NCI-H82 (cell line): ENCODE results near the gene RASIP1.
A peak's percentile ranks its signal among the peaks of the same experiment; 100 is the strongest.

Experiments used
- DNase-seq: peaks from one replicate; lab custom pipeline; 2025; lab: John Stamatoyannopoulos, UW

Gene RASIP1

DNA sequence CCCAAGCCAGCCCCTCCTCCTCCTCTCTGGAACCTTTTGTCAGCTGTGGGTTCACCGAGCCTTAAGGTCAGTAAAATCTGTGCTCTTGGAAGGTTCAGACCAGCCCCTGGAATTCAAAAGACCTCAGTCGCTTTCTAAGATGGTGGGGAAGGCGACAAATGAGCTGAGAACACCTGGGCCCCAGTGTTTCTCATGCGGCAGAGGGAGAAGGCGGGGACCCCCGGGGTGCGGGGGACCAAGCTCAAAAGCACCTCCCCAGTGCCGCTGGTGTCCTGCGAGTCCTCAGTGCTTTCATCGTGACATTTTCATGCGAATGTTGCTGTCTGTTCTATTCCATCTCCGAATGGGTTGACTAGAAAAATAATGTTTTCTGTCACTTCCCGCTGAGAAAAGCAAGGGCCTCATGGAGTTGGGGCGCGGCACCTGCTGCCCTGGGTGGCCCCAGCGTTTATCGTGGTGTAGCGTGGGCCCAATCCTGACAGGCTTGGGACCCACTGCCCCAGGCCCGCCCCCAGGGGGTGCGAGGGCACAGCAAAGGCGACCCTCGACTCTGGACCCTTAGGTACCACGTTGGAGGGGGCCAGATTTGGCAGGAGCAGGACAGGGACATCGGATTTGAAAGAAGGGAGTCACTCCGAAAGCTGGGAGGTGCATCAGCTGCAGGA, 66.8 kb downstream of the RASIP1 start:
- no peak for DNase-seq

GRCh38 chr19:48672994-48673393, 67.4 kb downstream of the RASIP1 start, which contains the start of gene NTN5:
Gene NTN5 (minus strand): TSS chr19:48673017. CDS start chr19:48670986, 2,031 bp downstream.
- no peak for DNase-seq

DNA sequence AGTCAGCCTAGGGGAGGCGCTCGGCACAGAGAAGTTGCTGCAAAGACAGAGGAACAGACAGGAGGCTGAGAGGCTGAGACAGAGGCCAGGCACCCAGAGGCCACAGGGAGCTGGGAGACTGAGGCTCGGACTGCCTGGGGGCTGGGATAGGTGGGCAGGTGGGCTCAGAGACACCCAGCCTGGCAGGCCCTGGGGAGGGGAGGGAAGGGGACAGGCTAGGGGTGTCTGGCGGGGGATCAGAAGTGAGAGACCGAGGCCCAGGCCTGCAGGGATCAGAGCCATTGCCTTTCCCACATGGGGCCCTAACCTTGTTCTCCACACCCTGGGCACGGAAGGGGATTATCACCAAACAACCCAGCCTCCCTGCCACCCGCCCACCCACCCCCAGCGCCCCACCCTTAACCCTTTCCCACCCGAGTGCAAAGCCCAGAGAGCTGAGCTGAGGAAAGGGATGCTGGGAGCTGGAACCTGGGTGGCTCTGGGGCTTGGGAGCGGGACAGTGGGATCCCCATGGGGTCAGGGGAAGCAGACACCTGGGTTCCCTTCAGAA, 68.9 kb downstream of the RASIP1 start:
- peak; percentile 36 for DNase-seq

DNA sequence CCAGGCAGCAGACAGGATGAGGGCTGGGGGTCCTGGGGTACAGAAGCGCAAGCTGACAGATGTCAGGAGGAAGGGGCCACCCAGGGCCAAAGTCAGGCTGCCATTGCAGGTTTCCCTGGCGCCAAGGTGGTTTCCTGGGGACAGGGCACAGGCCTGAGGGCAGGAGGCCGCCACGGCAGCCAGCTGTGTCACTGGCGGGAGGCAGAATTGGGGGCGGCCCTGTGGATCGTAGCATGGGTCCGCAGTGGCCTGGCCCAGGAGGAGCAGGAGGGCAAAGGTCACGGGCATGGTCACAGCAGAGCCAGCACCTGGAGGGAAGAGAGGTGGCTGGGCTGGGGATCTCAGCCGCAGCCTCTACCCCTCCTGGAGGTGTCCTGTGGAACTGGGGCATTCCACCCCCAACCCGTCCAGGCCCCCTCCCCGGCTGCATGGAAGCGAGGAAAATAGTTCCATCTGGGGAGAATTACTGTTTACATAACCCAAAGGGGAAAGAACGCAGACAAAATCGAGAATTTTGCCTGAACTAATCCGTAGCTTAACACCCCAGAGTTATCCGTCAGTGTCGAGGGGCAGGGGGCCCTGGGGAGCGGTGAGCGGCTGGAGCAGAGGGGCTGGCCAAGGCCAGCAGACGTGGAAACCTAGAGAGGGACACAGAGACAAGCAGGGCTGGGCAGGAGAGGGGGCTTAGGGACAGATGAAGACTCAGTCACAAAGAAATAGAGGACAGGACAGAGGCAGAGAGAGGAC, 69.5 kb downstream of the RASIP1 start:
- DNase-seq = peak; percentile 25
